ENCODE measurements around the gene HS3ST3B1.

HS3ST3B1 gene

DNA sequence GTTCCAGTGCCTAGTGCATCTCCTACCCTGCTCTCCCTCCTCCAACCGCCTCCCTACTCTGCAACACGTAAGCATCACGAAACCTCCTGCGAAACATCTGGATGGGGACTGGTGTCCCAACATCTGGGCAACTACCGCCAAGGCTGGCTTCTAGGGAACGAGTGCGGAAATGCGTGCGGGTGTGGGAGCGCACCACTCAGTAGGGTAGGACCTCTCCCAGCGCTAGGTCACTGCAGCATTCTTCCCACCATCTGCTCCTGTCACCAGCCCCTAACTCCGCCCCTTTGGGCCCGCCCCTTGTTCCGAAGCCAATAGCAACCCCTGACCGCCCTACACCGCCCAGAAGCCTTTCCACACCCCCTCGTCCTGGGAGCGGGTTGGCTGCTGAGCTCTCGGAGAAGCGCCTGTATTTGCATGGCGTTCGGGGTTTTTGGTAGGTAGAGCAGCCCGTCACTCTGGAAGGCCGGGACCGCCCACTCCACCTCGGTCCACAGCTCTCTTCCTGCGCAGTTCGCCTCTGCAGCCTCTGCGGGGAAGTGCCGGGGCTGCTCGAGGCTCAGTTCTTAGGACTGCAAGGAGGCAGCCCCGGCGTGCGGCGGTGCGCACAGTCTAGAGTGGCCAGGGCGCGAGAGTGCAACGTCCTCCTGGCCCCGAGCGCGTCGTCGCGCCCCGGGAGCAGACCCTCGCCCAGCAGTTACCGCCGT is at the start of gene HS3ST3B1:
Gene HS3ST3B1, plus strand, starts transcription at position 507 of the 704 bp plus-strand sequence. CDS start 438 bp downstream, outside the sequence.
- DNase-seq (ENCODE audit: low spot score): peak; percentile 94

GRCh38 chr17:14261406-14261805 is 39.5 kb upstream of the HS3ST3B1 start:
- no peak for DNase-seq (ENCODE audit: low spot score)

GRCh38 chr17:14268264-14268663 is 32.6 kb upstream of the HS3ST3B1 start:
- no peak for DNase-seq (ENCODE audit: low spot score)

- DNase-seq (ENCODE audit: low spot score): no peak
Observed at GRCh38 chr17:14269473-14269872, 31.4 kb upstream of the HS3ST3B1 start.

DNA sequence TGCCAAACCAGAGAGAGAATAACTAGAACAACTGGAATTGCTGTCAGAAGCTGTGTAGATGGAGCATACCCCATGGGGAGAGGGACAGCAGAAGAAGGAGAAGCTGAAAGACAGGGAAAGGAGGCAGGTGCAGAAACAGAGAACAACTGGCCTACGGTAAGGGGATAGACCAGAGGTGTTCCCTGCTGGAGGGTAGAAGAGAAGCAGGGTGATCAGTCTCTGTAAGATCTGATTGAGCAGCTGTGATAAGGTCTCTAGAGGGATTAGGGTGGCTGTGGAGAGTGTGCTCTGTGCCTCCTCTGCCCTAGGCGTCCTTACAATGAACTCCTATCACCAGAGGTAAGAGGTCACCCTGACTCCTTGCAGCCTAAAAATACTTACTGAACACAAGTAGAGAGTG is 30.4 kb upstream of the HS3ST3B1 start:
- DNase-seq (ENCODE audit: low spot score): no peak

- no peak for DNase-seq (ENCODE audit: low spot score)
Observed at GRCh38 chr17:14276535-14277250, 24.2 kb upstream of the HS3ST3B1 start.

- DNase-seq (ENCODE audit: low spot score): no peak
Observed at GRCh38 chr17:14281530-14281929, 19.4 kb upstream of the HS3ST3B1 start.

GRCh38 chr17:14282726-14283125 is 18.2 kb upstream of the HS3ST3B1 start:
- no peak for DNase-seq (ENCODE audit: low spot score)

DNA sequence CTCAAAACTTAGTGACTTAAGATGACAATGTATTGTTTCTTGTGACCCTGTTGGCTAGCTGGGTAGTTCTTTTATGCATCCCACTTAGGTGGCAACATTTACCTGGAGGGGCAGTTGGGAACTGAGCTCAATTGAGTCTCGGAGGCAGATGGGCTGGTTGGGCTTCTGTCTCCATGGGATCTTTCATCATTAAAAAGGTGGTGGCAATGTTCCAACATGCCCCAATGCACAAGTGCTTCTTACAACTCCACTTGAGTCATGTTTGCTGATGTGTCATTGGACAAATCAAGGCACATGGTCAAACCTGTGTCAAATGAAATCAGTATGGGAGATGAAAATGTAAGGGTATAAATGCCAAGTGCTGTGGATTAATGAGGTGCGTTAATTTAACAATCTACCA is 11.7 kb upstream of the HS3ST3B1 start:
- DNase-seq (ENCODE audit: low spot score): no peak

DNA sequence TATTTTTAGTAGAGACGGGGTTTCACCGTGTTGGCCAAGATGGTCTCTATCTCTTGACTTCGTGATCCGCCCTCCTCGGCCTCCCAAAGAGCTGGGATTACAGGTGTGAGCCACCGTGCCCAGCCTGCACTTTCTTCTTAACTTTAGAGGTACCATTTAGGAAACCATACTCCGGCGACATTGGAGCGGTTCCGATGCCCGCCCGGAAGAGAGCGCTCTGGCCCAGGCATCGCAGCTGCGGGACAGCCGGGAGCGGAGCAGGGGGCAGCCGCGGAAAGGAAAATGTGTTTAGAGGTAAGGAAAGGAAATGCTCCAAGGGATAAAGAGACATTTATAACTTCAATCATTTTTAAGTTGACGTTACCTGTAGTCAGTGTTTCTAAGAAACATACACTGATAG is 6.0 kb upstream of the HS3ST3B1 start:
- DNase-seq (ENCODE audit: low spot score): no peak

DNA sequence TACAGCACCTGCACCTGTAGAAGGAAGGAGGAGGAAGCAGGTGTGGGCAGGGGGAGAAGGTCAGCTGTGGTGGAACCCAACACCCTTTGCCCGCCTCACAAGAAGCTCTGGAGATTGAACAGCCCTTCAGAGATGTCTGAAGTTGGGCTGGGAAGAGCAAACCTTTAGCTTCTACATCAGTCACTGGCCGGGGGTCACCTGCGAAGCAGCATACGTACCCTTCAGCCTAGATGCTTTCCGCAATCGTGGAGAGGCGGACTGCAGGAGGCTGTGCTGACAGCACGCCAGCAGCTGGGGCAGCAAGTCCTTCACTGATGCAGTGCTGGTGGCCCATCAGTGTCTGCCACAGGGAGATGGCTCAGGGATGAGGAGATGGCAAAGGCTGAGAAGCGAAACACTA is 5.2 kb upstream of the HS3ST3B1 start:
- no peak for DNase-seq (ENCODE audit: low spot score)

- DNase-seq (ENCODE audit: low spot score): no peak
Observed at GRCh38 chr17:14296166-14296910, 4.5 kb upstream of the HS3ST3B1 start.

DNA sequence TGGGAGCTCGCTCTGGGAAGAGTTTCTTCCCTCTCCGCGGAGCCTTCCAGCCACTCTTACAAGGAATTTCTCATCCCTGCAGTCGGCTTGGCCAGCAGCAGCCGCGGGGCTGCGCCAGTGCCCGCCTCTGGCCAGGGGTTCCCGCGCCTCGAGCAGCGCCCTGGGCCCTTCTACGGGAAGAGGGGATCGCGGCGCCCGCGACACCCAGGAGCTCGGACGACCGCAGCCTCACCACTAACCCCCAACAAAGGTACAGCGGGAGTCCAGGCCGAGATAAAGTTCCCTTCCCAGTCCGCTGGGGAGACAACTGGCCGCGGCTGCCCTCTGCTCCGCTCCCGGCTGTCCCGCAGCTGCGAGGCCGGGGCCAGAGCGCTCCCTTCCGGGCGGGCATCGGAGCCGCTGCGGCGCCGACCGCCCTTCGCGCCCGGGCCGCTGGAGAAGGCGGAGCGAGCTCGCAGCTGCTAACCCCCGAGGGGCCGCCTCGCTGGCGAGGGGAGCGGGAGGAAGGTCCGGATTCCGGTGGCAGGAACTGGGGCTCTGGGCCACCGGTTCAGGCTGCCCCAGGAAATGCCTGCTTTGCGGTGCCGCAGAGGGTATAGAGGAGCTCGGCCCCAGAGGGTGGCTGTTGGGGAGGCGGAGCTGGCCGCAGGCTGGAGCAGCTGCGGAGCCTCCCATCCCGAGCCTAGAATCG is 3.6 kb upstream of the HS3ST3B1 start:
- peak; percentile 43 for DNase-seq (ENCODE audit: low spot score)

GRCh38 chr17:14298221-14298946 is 2.5 kb upstream of the HS3ST3B1 start:
- DNase-seq (ENCODE audit: low spot score): no peak

DNA sequence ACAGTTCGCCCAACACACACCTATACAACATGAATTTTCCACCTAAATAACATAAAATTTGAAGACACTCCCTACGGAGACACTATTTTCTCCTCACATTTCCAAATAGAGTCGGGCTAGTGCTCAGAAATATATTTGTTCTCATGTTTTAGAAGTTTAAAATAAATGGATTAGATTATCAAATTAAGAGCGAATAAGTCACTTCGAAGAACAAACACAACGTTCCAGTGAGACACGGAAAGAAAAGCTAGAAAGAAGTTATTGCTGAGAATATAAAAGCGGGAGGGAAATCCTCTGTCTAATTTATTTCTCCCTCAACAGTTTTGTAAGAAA is 2.0 kb upstream of the HS3ST3B1 start:
- no peak for DNase-seq (ENCODE audit: low spot score)

DNA sequence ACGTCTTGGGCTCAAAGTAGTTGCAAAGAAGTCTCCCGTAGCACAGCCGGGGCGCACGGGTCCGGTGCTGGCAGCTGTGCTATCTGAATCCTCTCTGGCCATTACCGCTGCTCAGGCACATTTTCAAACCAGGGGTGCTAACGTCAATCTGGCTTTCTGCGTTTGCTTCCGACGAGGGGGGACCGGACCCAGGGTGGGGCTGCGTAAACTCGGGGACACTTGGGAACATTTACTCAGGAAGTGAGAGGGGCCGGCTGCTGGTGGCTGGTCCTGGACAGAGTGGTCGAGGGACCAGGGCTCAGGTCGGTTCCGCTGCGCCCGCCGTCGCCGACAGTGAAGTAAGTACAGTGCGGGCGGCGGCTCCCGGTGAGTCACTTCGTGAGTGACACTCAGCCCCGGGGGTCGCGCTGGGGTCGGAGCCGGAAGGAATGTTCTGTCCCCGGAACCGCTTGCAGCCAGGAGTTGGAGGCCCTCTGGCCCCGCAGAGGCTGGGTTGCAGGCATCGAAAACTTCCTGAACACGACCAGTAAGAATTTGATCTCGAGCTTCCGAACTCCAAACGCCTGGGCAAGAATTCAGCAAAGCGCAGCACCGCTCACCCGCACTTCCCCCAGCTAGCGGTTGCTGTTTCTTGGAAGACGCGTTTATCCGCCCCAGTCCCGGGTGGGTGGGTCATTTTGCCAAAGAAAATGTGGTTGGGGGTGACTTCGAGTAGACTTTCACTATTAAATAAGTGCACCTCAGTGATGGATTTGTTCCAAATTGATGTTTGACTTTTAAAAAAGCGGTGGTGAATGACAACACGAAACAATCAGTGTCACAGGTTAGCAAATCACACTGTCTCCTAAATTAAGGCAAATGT is 1.4 kb upstream of the HS3ST3B1 start:
- DNase-seq (ENCODE audit: low spot score): no peak

GRCh38 chr17:14301279-14302090 is 604 bp downstream of the HS3ST3B1 start:
- no peak for DNase-seq (ENCODE audit: low spot score)

GRCh38 chr17:14302091-14302430 is 1.2 kb downstream of the HS3ST3B1 start:
- peak; percentile 51 for DNase-seq (ENCODE audit: low spot score)

DNA sequence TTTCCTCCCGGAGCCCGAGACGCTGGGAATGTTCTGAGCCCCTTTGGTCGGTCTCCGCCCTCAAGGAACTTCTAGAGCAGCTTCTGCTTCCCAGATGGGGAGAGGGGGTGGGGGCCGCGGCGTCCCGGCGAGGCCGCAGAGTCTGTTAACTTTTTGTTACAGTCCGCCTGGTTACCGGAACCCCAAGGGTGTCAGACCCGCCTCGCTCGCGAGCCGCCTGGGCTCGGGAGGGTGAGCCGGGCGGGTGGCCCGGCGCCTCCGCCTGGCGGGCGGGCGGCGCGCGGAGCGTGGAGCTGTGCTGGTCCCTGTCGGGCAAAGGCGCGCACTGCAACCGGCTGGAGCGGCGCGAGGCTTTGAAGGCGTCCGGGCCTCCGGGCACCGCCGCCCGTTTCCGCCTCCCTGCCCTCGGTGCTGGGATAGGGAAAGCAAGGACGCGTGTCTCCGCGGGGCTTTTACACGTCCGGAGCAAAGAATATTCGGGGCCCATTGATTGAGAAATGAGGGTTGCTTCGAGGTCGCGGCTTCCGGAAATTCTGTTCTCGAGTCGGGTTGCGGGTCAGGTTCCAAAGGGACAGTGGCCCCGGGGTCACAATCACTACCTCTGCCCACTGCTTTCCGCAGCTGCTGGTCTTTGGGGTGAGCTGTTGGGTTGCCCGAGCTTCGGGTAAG is 1.7 kb downstream of the HS3ST3B1 start:
- peak; percentile 84 for DNase-seq (ENCODE audit: low spot score)

All from germinal center (tissue), 1 donor.